ENCODE results near the gene COPS7B.

DNA sequence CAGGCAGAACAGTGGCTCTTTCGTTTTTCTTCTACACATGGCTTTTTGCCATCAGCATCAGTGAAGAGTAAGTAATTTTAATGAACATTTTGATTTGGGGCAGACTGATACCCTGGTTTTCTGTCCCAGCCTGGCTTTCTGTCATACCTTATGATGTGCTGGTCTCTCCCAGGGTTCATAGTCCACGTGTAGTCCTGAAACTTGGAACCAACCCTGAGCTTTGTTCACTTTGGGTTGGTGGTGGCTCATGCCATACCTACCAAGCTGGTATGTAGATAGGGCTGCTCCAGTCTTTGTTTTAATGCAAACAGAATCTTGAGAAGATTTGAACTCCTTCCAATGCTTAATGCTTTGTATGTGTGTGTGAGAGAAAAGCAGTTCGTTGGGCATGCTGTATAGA is 4.9 kb downstream of the COPS7B start:
- TF ChIP-seq, protein P1, sequence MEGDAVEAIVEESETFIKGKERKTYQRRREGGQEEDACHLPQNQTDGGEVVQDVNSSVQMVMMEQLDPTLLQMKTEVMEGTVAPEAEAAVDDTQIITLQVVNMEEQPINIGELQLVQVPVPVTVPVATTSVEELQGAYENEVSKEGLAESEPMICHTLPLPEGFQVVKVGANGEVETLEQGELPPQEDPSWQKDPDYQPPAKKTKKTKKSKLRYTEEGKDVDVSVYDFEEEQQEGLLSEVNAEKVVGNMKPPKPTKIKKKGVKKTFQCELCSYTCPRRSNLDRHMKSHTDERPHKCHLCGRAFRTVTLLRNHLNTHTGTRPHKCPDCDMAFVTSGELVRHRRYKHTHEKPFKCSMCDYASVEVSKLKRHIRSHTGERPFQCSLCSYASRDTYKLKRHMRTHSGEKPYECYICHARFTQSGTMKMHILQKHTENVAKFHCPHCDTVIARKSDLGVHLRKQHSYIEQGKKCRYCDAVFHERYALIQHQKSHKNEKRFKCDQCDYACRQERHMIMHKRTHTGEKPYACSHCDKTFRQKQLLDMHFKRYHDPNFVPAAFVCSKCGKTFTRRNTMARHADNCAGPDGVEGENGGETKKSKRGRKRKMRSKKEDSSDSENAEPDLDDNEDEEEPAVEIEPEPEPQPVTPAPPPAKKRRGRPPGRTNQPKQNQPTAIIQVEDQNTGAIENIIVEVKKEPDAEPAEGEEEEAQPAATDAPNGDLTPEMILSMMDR (IDR thresholded peaks at IDR 0.05 in 4 of 5, conservative IDR thresholded peaks at IDR 0.05 in 1 of 5) = no peak
- TF ChIP-seq POLR2A (IDR thresholded peaks at IDR 0.05) = no peak
